Measurements from ENCODE around the gene ITPR1.

ITPR1 gene

GRCh38 chr3:4508048-4508981 lies 15.2 kb downstream of the ITPR1 start:
- no peak for DNase-seq (ENCODE audit: extremely low read depth in 1 of 2, low read depth in 1 of 2)

GRCh38 chr3:4509043-4509442 lies 15.9 kb downstream of the ITPR1 start:
- no peak for DNase-seq (ENCODE audit: extremely low read depth in 1 of 2, low read depth in 1 of 2)

GRCh38 chr3:4509983-4510755 lies 17.0 kb downstream of the ITPR1 start:
- DNase-seq (ENCODE audit: extremely low read depth in 1 of 2, low read depth in 1 of 2), result no peak

- no peak for DNase-seq (ENCODE audit: extremely low read depth in 1 of 2, low read depth in 1 of 2)
Observed at GRCh38 chr3:4511491-4512262, 18.5 kb downstream of the ITPR1 start.

- no peak for DNase-seq (ENCODE audit: extremely low read depth in 1 of 2, low read depth in 1 of 2)
Observed at GRCh38 chr3:4512895-4513616, 19.9 kb downstream of the ITPR1 start.

GRCh38 chr3:4514321-4514720 lies 21.2 kb downstream of the ITPR1 start:
- no peak for DNase-seq (ENCODE audit: extremely low read depth in 1 of 2, low read depth in 1 of 2)

- DNase-seq (ENCODE audit: extremely low read depth in 1 of 2, low read depth in 1 of 2), result no peak
Observed at GRCh38 chr3:4514916-4515315, 21.8 kb downstream of the ITPR1 start.

- DNase-seq (ENCODE audit: extremely low read depth in 1 of 2, low read depth in 1 of 2), result no peak
Observed at GRCh38 chr3:4515916-4516579, 22.9 kb downstream of the ITPR1 start.

- DNase-seq (ENCODE audit: extremely low read depth in 1 of 2, low read depth in 1 of 2), result no peak
Observed at GRCh38 chr3:4517093-4517492, 23.9 kb downstream of the ITPR1 start.

- no peak for DNase-seq (ENCODE audit: extremely low read depth in 1 of 2, low read depth in 1 of 2)
Observed at GRCh38 chr3:4517643-4518311, 24.6 kb downstream of the ITPR1 start.

- no peak for DNase-seq (ENCODE audit: extremely low read depth in 1 of 2, low read depth in 1 of 2)
Observed at GRCh38 chr3:4520033-4520816, 27.1 kb downstream of the ITPR1 start.

GRCh38 chr3:4522947-4523346 lies 29.8 kb downstream of the ITPR1 start:
- no peak for DNase-seq (ENCODE audit: extremely low read depth in 1 of 2, low read depth in 1 of 2)

GRCh38 chr3:4523710-4524698 lies 30.9 kb downstream of the ITPR1 start:
- no peak for DNase-seq (ENCODE audit: extremely low read depth in 1 of 2, low read depth in 1 of 2)

GRCh38 chr3:4525560-4526223 lies 32.5 kb downstream of the ITPR1 start:
- DNase-seq (ENCODE audit: extremely low read depth in 1 of 2, low read depth in 1 of 2), result no peak

GRCh38 chr3:4528320-4528719 lies 35.2 kb downstream of the ITPR1 start:
- DNase-seq (ENCODE audit: extremely low read depth in 1 of 2, low read depth in 1 of 2), result no peak

- no peak for DNase-seq (ENCODE audit: extremely low read depth in 1 of 2, low read depth in 1 of 2)
Observed at GRCh38 chr3:4528819-4529600, 35.9 kb downstream of the ITPR1 start.

Data from activated CD8-positive, alpha-beta memory T cell treated with anti-CD3 and anti-CD28 coated beads for 1 hour (primary cell).